CD14-positive monocyte (primary cell): ENCODE data around the gene FNDC3B. TPM values are rescaled to one million over a fixed set of nuclear protein-coding genes. Genes with fewer than 3 reads are reported as not detected.
"Not testable (repeated sequence)": the region's sequence is repeated elsewhere in the genome, so short reads cannot be mapped to it uniquely, and the experiment has no call there.

ENCODE experiments used
- DNase-seq, 3 donors: peaks; one replicate each; pipeline ENCODE4 v3.0.0-alpha.2; 2011 to 2022
- H2AFZ ChIP-seq: 2 replicates; pipeline ENCODE4 v1.6.0; 2012; ENCODE audit warnings: mild to moderate bottlenecking, low read depth, low read length, inconsistent platforms; ENCODE audit not compliant: insufficient read depth, poor library complexity, severe bottlenecking
- H3K27ac ChIP-seq, 2 donors: 1 replicate in 1 of 2; 2 replicates in 1 of 2; pipeline ENCODE4 v1.5.1; 2012 to 2013; ENCODE audit warnings: low read length in 2 of 2, control low read depth in 1 of 2, inconsistent platforms in 1 of 2, low read depth in 1 of 2, mild to moderate bottlenecking in 1 of 2
- H3K27me3 ChIP-seq, 2 donors: one replicate each; pipeline versions ENCODE4 v1.6.0 to v1.6.1; 2011 to 2013; ENCODE audit warnings: low read length in 2 of 2; ENCODE audit not compliant: control insufficient read depth in 2 of 2, insufficient read depth in 2 of 2
- H3K36me3 ChIP-seq, 2 donors: replicated peaks in 1 of 2; 1 replicate in 1 of 2; 2 replicates in 1 of 2; pipeline versions ENCODE4 v1.5.1 to v1.6.1; 2012 to 2013; ENCODE audit warnings: low read length in 2 of 2, control low read depth in 1 of 2, inconsistent platforms in 1 of 2, mild to moderate bottlenecking in 1 of 2; ENCODE audit not compliant: insufficient read depth in 2 of 2, control insufficient read depth in 1 of 2
- H3K4me1 ChIP-seq, 2 donors: 1 replicate in 1 of 2; 2 replicates in 1 of 2; pipeline versions ENCODE4 v1.5.1 to v1.6.1; 2012 to 2013; ENCODE audit warnings: low read length in 2 of 2, control low read depth in 1 of 2, inconsistent platforms in 1 of 2, mild to moderate bottlenecking in 1 of 2, moderate library complexity in 1 of 2; ENCODE audit not compliant: insufficient read depth in 2 of 2, control insufficient read depth in 1 of 2
- H3K4me2 ChIP-seq: replicated peaks from 2 replicates; pipeline ENCODE3; 2012; ENCODE audit warnings: low read length, moderate library complexity, mild to moderate bottlenecking; ENCODE audit not compliant: poor library complexity, severe bottlenecking; ENCODE audit errors: extremely low read depth
- H3K4me3 ChIP-seq, 3 experiments: fragments of 200-600 bp in 1 of 3; sonication (generic) in 1 of 3; replicated peaks in 1 of 3; 1 replicate in 2 of 3; 2 replicates in 1 of 3; pipeline ENCODE4 v1.5.1; 2011 to 2013; ENCODE audit warnings: low read length in 3 of 3, mild to moderate bottlenecking in 3 of 3, control low read depth in 2 of 3, low read depth in 2 of 3, inconsistent platforms in 1 of 3, moderate library complexity in 1 of 3
- H3K79me2 ChIP-seq: 2 replicates; pipeline ENCODE4 v1.6.0; 2012; ENCODE audit warnings: mild to moderate bottlenecking, control low read depth, inconsistent platforms, low read length, moderate library complexity; ENCODE audit not compliant: insufficient read depth
- H3K9ac ChIP-seq: 2 replicates; pipeline ENCODE4 v1.6.0; 2017; ENCODE audit warnings: low read length, mild to moderate bottlenecking; ENCODE audit not compliant: insufficient read depth, poor library complexity, severe bottlenecking
- H3K9me3 ChIP-seq, 2 donors: replicated peaks in 1 of 2; 1 replicate in 1 of 2; 2 replicates in 1 of 2; pipeline versions ENCODE4 v1.5.1 to v1.6.1; 2012 to 2013; ENCODE audit warnings: low read length in 2 of 2, control low read depth in 1 of 2; ENCODE audit not compliant: control insufficient read depth in 1 of 2, insufficient read depth in 1 of 2
- H4K20me1 ChIP-seq: 2 replicates; pipeline ENCODE4 v1.6.0; 2012; ENCODE audit warnings: mild to moderate bottlenecking, low read length, control low read depth, moderate library complexity; ENCODE audit not compliant: insufficient read depth
- H3K27ac Mint-ChIP-seq, 7 donors: one replicate each; pipeline ENCODE4 v1.8.0; 2020; ENCODE audit warnings: mild to moderate bottlenecking in 7 of 7, mixed read lengths in 7 of 7, moderate library complexity in 6 of 7, inconsistent platforms in 2 of 7
- H3K27me3 Mint-ChIP-seq, 3 donors: one replicate each; pipeline ENCODE4 v1.8.0; 2021 to 2022; ENCODE audit warnings: low read depth in 3 of 3, mild to moderate bottlenecking in 3 of 3, mixed read lengths in 3 of 3, moderate library complexity in 3 of 3, inconsistent platforms in 1 of 3
- H3K36me3 Mint-ChIP-seq, 2 donors: one replicate each; pipeline ENCODE4 v1.8.0; 2020; ENCODE audit warnings: mixed read lengths in 2 of 2, inconsistent platforms in 1 of 2, mild to moderate bottlenecking in 1 of 2
- H3K4me1 Mint-ChIP-seq: one replicate; pipeline ENCODE4 v1.8.0; 2020; ENCODE audit warnings: mild to moderate bottlenecking, mixed read lengths
- H3K4me3 Mint-ChIP-seq, 2 donors: one replicate each; pipeline ENCODE4 v1.8.0; 2020; ENCODE audit warnings: mild to moderate bottlenecking in 2 of 2, mixed read lengths in 2 of 2, moderate library complexity in 1 of 2
- H3K9me3 Mint-ChIP-seq, 7 donors: one replicate each; pipeline ENCODE4 v1.8.0; 2020 to 2022; ENCODE audit warnings: mixed read lengths in 7 of 7, mild to moderate bottlenecking in 6 of 7, moderate library complexity in 6 of 7, inconsistent platforms in 2 of 7
- CTCF ChIP-seq: fragments of 200-600 bp; IDR thresholded peaks from one replicate; pipeline ENCODE4 v1.8.0; 2022; ENCODE audit warnings: antibody characterized with exemption, mild to moderate bottlenecking
- WGBS: methylation state at CpG from one replicate; pipeline ENCODE4 v1.1.5; 2013; ENCODE audit warnings: missing lambda C conversion rate; ENCODE audit not compliant: insufficient coverage; 5-methylcytosine and 5-hydroxymethylcytosine counted together
- intact Hi-C, 2 donors: fragments of 100-400 bp; cut with micrococcal nuclease; formaldehyde crosslinking; loops; one replicate each; pipeline versions ENCODE4 v1.15.0 to v1.15.1; 2023
- polyA plus RNA-seq, 3 donors: library from polyadenylated mRNA; depleted of rRNA in 1 of 3; unstranded in 2 of 3; stranded (reverse) in 1 of 3; fragments of 300-500 nt in 2 of 3; fragments of >200 nt in 1 of 3; fragmentation: Illumina TruSeq in 2 of 3; gene quantifications; 1 replicate in 2 of 3; 2 replicates in 1 of 3; pipeline ENCODE4 v1.2.3, GENCODE V29; 2012 to 2021

FNDC3B gene
- polyA plus RNA-seq, 3 donors: 19.6 to 36.1 (median 25.7) TPM

- no peak overlapping the region for H3K27ac Mint-ChIP-seq
- DNase-seq: no peak
- peaks cover 10% of the 10 kb centered on the region for H3K4me1 Mint-ChIP-seq
- intact Hi-C loops: loop anchor here in 1 of 2 donors (10.0 kb wide), 1 partner anchor 51 kb away; no protein-coding TSS in a partner anchor
- Histone ChIP-seq H3K4me2 (no peak overlapping the region), H3K79me2 (no peaks in the 10 kb centered on the region), H3K36me3 (no peaks in the 10 kb centered on the region), H4K20me1 (no peaks in the 10 kb centered on the region), H3K4me3 (no peak overlapping the region), H3K4me1 (peaks cover 3% of the 10 kb centered on the region in 2 donors), H3K27ac (no peak overlapping the region), H3K9ac (no peak overlapping the region), H3K9me3 (no peaks in the 10 kb centered on the region), H2AFZ (no peak overlapping the region), H3K27me3 (no peaks in the 10 kb centered on the region)
- H3K4me3 Mint-ChIP-seq: no peak overlapping the region
- peaks cover 3% of the 10 kb centered on the region in 2 donors for H3K36me3 Mint-ChIP-seq
- peaks cover 5 to 26% (median 14%) of the 10 kb centered on the region in 7 donors for H3K9me3 Mint-ChIP-seq
- TF ChIP-seq CTCF: no peak
- no peaks in the 10 kb centered on the region for H3K27me3 Mint-ChIP-seq
These were observed 43.9 kb upstream of the FNDC3B start for GRCh38 chr3:171995486-171995885.

GRCh38 chr3:171996178-171996817 lies 43.1 kb upstream of the FNDC3B start:
- intact Hi-C loops: loop anchor here in 1 of 2 donors (10.0 kb wide), 1 partner anchor 51 kb away; no protein-coding TSS in a partner anchor
- no peak for TF ChIP-seq CTCF
- Histone ChIP-seq H3K36me3 (no peaks in the 10 kb centered on the region), H3K4me3 (no peak overlapping the region), H4K20me1 (no peaks in the 10 kb centered on the region), H3K9me3 (no peaks in the 10 kb centered on the region), H3K27ac (no peak overlapping the region), H3K79me2 (no peaks in the 10 kb centered on the region), H2AFZ (no peak overlapping the region), H3K27me3 (no peaks in the 10 kb centered on the region), H3K4me1 (peaks cover 6 to 9% of the 10 kb centered on the region in 2 donors), H3K4me2 (no peak overlapping the region), H3K9ac (no peak overlapping the region)
- no peak for DNase-seq
- Mint-ChIP-seq H3K9me3 (peaks cover 3 to 22% (median 13%) of the 10 kb centered on the region in 7 donors), H3K4me3 (no peak overlapping the region), H3K27me3 (no peaks in the 10 kb centered on the region), H3K4me1 (peaks cover 13% of the 10 kb centered on the region), H3K27ac (no peak overlapping the region), H3K36me3 (peaks cover 3% of the 10 kb centered on the region in 2 donors)
- WGBS: 100% methylated on average over 1 of the region's 2 CpGs

GRCh38 chr3:171998731-171999130 lies 40.6 kb upstream of the FNDC3B start:
- H3K27me3 Mint-ChIP-seq, H4K20me1 ChIP-seq, H3K27ac Mint-ChIP-seq, H3K4me3 ChIP-seq, DNase-seq, H3K27me3 ChIP-seq, H3K4me3 Mint-ChIP-seq, H3K4me2 ChIP-seq, H3K79me2 ChIP-seq, H2AFZ ChIP-seq, H3K9me3 ChIP-seq, H3K36me3 Mint-ChIP-seq, H3K27ac ChIP-seq, H3K4me1 ChIP-seq, H3K36me3 ChIP-seq, H3K9ac ChIP-seq: not testable (repeated sequence)
- H3K9me3 Mint-ChIP-seq: peaks cover 3 to 22% (median 13%) of the 10 kb centered on the region in 7 donors
- H3K4me1 Mint-ChIP-seq: peaks cover 15% of the 10 kb centered on the region
- intact Hi-C loops: loop anchor here in 1 of 2 donors (10.0 kb wide), 1 partner anchor 54 kb away; no protein-coding TSS in a partner anchor
- 96% methylated on average over 4 of the region's 24 CpGs for WGBS
